Activated B cell treated with CpG ODN at 0.5 μM for 24 hours (primary cell): ENCODE data around the gene EIF2B4. TPM values are rescaled to one million over a fixed set of nuclear protein-coding genes. Genes with fewer than 3 reads are reported as not detected.
A peak's percentile ranks its signal among the peaks of the same experiment; 100 is the strongest.

ENCODE experiments used
- ATAC-seq: fragments of 200-7000 bp; cut with Tn5 transposase; one replicate; pipeline ENCODE4 v1.10.0; 2021; ENCODE audit warnings: low read depth, mild to moderate bottlenecking, moderate library complexity
- CTCF ChIA-PET: fragments of 350-600 bp; sonication (Branson Sonifier 250); formaldehyde crosslinking; loops from one replicate; lab custom pipeline; 2021; ENCODE audit warnings: antibody characterized with exemption; lab: Charles Lee
- POLR2A ChIA-PET: fragments of 350-600 bp; sonication (Branson Sonifier 250); formaldehyde crosslinking; loops from one replicate; lab custom pipeline; 2021; ENCODE audit warnings: antibody characterized with exemption; lab: Charles Lee
- DNase-seq: peaks from one replicate; pipeline ENCODE4 v3.0.0; 2022
- H3K27ac Mint-ChIP-seq: one replicate; pipeline ENCODE4 v1.8.0; 2020; ENCODE audit warnings: mixed read lengths
- H3K27me3 Mint-ChIP-seq: one replicate; pipeline ENCODE4 v1.8.0; 2021; ENCODE audit warnings: mixed read lengths
- H3K36me3 Mint-ChIP-seq: one replicate; pipeline ENCODE4 v1.8.0; 2021; ENCODE audit warnings: low read depth, mixed read lengths
- H3K4me1 Mint-ChIP-seq: one replicate; pipeline ENCODE4 v1.8.0; 2021; ENCODE audit warnings: mixed read lengths
- H3K4me3 Mint-ChIP-seq: one replicate; pipeline ENCODE4 v1.8.0; 2020; ENCODE audit warnings: mild to moderate bottlenecking, mixed read lengths
- H3K9me3 Mint-ChIP-seq: one replicate; pipeline ENCODE4 v1.8.0; 2020; ENCODE audit warnings: mixed read lengths
- intact Hi-C: fragments of 100-400 bp; cut with micrococcal nuclease; formaldehyde crosslinking; loops from one replicate; pipeline ENCODE4 v1.15.1; 2024
- total RNA-seq: library from RNA; stranded (reverse); gene quantifications from 2 replicates; pipeline ENCODE4 v1.2.3, GENCODE V29; 2022
- TF ChIP-seq, protein P1 (sequence below): fragments of 200-600 bp; IDR thresholded peaks from one replicate; pipeline ENCODE4 v1.8.0; 2022; ENCODE audit warnings: antibody characterized with exemption, mild to moderate bottlenecking

Gene EIF2B4
- total RNA-seq, 1 donor from 2014 or later, result 49.9 TPM

DNA sequence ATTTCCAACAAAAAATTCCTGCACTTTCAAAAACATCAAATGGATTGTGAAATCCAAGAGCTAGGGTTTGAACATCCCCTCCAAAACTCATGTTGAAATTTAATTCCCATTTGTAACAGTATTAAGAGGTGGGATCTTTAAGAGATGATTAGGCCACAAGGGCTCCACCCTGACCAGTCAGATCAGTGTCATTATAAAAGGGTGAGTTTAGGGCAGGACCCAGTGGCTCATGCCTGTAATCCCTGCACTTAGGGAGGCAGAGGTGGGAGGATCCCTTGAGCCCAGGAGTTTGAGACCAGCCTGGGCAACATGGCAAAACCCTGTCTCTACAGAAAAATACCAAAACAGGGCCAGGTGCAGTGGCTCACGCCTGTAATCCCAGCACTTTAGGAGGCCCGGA, 22.5 kb downstream of the EIF2B4 start:
- Mint-ChIP-seq H3K4me1 (peaks cover 35% of the 10 kb centered on the region), H3K9me3 (no peaks in the 10 kb centered on the region), H3K4me3 (no peak overlapping the region), H3K27ac (no peak overlapping the region), H3K36me3 (peaks cover 35% of the 10 kb centered on the region), H3K27me3 (no peaks in the 10 kb centered on the region)
- TF ChIP-seq, protein P1, sequence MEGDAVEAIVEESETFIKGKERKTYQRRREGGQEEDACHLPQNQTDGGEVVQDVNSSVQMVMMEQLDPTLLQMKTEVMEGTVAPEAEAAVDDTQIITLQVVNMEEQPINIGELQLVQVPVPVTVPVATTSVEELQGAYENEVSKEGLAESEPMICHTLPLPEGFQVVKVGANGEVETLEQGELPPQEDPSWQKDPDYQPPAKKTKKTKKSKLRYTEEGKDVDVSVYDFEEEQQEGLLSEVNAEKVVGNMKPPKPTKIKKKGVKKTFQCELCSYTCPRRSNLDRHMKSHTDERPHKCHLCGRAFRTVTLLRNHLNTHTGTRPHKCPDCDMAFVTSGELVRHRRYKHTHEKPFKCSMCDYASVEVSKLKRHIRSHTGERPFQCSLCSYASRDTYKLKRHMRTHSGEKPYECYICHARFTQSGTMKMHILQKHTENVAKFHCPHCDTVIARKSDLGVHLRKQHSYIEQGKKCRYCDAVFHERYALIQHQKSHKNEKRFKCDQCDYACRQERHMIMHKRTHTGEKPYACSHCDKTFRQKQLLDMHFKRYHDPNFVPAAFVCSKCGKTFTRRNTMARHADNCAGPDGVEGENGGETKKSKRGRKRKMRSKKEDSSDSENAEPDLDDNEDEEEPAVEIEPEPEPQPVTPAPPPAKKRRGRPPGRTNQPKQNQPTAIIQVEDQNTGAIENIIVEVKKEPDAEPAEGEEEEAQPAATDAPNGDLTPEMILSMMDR, result no peak
- no peak for DNase-seq
- POLR2A ChIA-PET, result no interaction called here
- no peak for ATAC-seq
- intact Hi-C loops, result no loop called here
- CTCF ChIA-PET, result no interaction called here

DNA sequence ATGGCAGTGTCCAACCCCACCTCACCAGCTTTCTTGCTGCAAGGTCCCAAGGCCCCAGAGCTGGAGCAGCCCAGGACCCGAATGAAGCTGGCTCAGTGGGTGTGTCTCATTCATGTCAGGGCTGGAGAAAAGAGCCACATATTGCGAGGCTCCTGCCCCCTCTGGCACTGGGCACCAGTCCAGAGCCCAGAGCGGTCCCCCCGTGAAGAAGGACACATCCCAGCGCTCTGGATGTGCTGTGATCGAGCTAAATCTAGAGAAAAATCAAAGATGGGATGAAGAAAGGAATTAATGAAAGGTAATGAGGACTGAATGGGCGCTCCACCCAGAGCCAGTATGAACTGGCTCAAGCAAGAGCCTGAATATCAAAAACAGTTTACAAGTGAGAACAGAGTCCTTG, 34.0 kb downstream of the EIF2B4 start:
- CTCF ChIA-PET, result no interaction called here
- Mint-ChIP-seq H3K9me3 (no peaks in the 10 kb centered on the region), H3K27ac (no peak overlapping the region), H3K4me1 (no peaks in the 10 kb centered on the region), H3K4me3 (no peak overlapping the region), H3K36me3 (peaks cover 76% of the 10 kb centered on the region), H3K27me3 (no peaks in the 10 kb centered on the region)
- TF ChIP-seq, protein P1, result no peak
- intact Hi-C loops, result no loop called here
- DNase-seq (no peak), ATAC-seq (no peak)
- POLR2A ChIA-PET, result interaction anchor here (1.2 kb wide), 1 partner anchor 13 kb away, joined by 3 read pairs; the partner anchor contains the start of gene MPV17

DNA sequence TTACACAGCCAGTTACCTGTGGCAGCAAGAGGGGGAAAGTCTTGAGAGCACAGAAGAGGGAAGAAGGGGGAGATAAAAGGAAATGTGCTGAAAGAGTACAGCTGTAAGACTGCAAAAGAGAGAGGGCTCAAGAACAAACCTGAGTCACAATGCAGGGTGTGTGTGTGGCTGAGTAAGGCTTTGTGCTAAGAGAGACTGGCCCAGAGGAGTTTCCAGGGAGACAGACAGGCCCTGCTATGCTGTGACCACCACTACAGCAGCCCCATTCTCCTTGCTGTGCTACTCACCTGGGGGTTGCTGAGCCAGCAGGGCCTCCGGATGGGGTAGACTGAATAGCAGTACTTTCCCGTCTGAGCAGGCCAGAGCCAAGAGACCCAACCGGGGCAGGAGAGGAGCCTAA, 34.8 kb downstream of the EIF2B4 start:
- H3K4me1 Mint-ChIP-seq, result no peaks in the 10 kb centered on the region
- no peak for ATAC-seq
- H3K36me3 Mint-ChIP-seq, result peaks cover 75% of the 10 kb centered on the region
- no peak overlapping the region for H3K27ac Mint-ChIP-seq
- H3K4me3 Mint-ChIP-seq, result no peak overlapping the region
- intact Hi-C loops, result no loop called here
- POLR2A ChIA-PET, result no interaction called here
- TF ChIP-seq, protein P1, result no peak
- CTCF ChIA-PET, result no interaction called here
- no peaks in the 10 kb centered on the region for H3K27me3 Mint-ChIP-seq
- DNase-seq, result no peak
- H3K9me3 Mint-ChIP-seq, result no peaks in the 10 kb centered on the region

DNA sequence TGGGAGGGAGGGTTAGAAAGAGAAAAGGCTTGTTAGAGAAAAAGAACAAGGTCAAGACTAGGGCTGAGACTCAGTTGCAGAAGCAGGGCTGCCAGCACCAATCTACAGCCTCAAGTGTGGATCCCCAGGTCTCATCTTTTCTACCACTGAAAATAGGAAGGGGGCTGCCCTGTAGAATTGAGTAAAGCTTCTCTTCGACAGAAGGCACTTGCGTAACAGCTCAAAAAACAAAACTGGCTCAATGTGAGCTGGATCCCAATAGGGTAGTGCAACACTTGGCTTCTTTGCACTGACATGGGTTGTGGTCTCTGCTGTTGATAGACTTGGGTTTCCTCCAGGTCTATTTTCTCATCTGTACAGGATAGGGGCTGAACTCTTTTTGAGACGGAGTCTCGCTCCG, 45.4 kb downstream of the EIF2B4 start:
- TF ChIP-seq, protein P1, result no peak
- peaks cover 25% of the 10 kb centered on the region for H3K4me1 Mint-ChIP-seq
- CTCF ChIA-PET, result no interaction called here
- peaks cover 49% of the 10 kb centered on the region for H3K36me3 Mint-ChIP-seq
- intact Hi-C loops, result no loop called here
- no peak overlapping the region for H3K4me3 Mint-ChIP-seq
- H3K27me3 Mint-ChIP-seq, result no peaks in the 10 kb centered on the region
- ATAC-seq (no peak), DNase-seq (no peak)
- H3K27ac Mint-ChIP-seq, result no peak overlapping the region
- POLR2A ChIA-PET, result interaction anchor here (1.4 to 1.5 kb wide), 2 partner anchors 32 to 113 kb away, joined by 3 to 7 read pairs; partner anchors contain the start of genes ATRAID, GTF3C2 and SLC5A6
- no peaks in the 10 kb centered on the region for H3K9me3 Mint-ChIP-seq

DNA sequence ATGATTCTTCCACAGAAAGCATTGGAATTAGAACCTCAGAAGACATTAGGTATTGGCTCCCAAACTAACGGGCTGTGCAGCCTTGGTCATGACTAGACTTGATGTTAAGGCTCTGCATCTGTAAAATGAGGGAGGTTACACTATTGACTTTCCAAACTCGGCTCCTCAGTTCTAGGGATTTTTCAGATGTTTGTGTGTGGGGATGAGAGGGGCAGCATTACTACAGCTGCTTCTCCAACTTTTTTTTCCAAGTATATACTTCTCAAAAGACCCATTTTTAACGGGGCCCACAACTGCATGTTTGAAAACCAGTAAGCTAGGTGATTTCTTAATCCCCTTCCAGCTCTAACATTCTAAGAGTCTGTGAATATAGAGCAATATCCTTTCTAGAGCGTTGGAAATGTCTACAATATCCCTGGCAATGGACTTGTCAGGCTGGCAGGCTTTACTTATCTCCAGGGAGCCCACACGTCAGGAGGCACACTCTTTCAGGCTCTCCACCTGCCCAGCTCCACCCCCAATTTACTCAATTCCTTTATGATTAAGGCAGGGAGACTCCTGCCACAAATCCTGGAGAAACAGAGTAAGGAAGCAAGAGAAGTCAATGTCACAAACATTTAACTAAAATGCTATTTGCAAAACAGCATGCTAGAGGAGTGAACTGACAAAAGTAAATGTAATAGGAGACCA, 46.4 kb downstream of the EIF2B4 start:
- ATAC-seq, result no peak
- POLR2A ChIA-PET, result interaction anchor here (1.0 to 2.7 kb wide), 8 partner anchors 33 to 305 kb away, joined by 3 to 26 read pairs (median 8); partner anchors contain the start of genes ATRAID, CCDC121, EIF2B4 and GPN1

More for the DNA sequence above, 46.4 kb downstream of the EIF2B4 start:
- H3K36me3 Mint-ChIP-seq, result peaks cover 40% of the 10 kb centered on the region
- peak overlapping the region; percentile 99 for H3K4me3 Mint-ChIP-seq
- H3K27ac Mint-ChIP-seq, result peak overlapping the region; percentile 96
- intact Hi-C loops, result loop anchor here (1.0 to 2.0 kb wide), 10 partner anchors 21 to 305 kb away; partner anchors contain the start of genes ATRAID, CCDC121, EIF2B4 and GPN1
- H3K27me3 Mint-ChIP-seq, result no peaks in the 10 kb centered on the region
- H3K9me3 Mint-ChIP-seq, result no peaks in the 10 kb centered on the region
- TF ChIP-seq, protein P1, result no peak
- DNase-seq, result no peak
- CTCF ChIA-PET, result no interaction called here
- H3K4me1 Mint-ChIP-seq, result peaks cover 25% of the 10 kb centered on the region
